Liver (tissue), 3 donors: Measurements from ENCODE around the gene ARHGAP33.
"Not testable (repeated sequence)": the region's sequence is repeated elsewhere in the genome, so short reads cannot be mapped to it uniquely, and the experiment has no call there.

Experiments used
- CTCF ChIP-seq: fragments of 150-350 bp; IDR thresholded peaks from 2 replicates; pipeline ENCODE4 v1.5.1; 2017; ENCODE audit warnings: improper control_type of control experiment, low read depth, low read length; ENCODE audit not compliant: missing input control
- EGR1 ChIP-seq, 2 donors: IDR thresholded peaks; 2 replicates each; pipeline ENCODE4 v1.6.1; 2016 to 2018; ENCODE audit warnings: antibody characterized with exemption in 2 of 2, low read depth in 2 of 2
- FOXA1 ChIP-seq: IDR thresholded peaks from 2 replicates; pipeline ENCODE4 v1.6.1; 2016; ENCODE audit warnings: antibody characterized with exemption
- GABPA ChIP-seq, 2 donors: IDR thresholded peaks in 1 of 2; conservative IDR thresholded peaks in 1 of 2; 2 replicates each; pipeline ENCODE4 v1.6.1; 2016; ENCODE audit warnings: antibody characterized with exemption in 2 of 2, mild to moderate bottlenecking in 1 of 2, moderate library complexity in 1 of 2
- HNF4G ChIP-seq: IDR thresholded peaks from 2 replicates; pipeline ENCODE4 v1.6.1; 2016; ENCODE audit warnings: antibody characterized with exemption
- JUND ChIP-seq, 2 donors: IDR thresholded peaks; 2 replicates each; pipeline ENCODE4 v1.6.1; 2016; ENCODE audit warnings: antibody characterized with exemption in 2 of 2
- MAX ChIP-seq: IDR thresholded peaks from 2 replicates; pipeline ENCODE4 v1.6.1; 2016; ENCODE audit warnings: antibody characterized with exemption
- RAD21 ChIP-seq, 2 donors: IDR thresholded peaks; 2 replicates each; pipeline ENCODE4 v1.6.1; 2016; ENCODE audit warnings: antibody characterized with exemption in 2 of 2, mild to moderate bottlenecking in 2 of 2
- REST ChIP-seq: IDR thresholded peaks from 2 replicates; pipeline ENCODE4 v1.6.1; 2016; ENCODE audit warnings: antibody characterized with exemption, mild to moderate bottlenecking
- SP1 ChIP-seq: IDR thresholded peaks from 2 replicates; pipeline ENCODE4 v1.6.1; 2018; ENCODE audit warnings: antibody characterized with exemption, mild to moderate bottlenecking
- TAF1 ChIP-seq: conservative IDR thresholded peaks from 2 replicates; pipeline ENCODE4 v1.6.1; 2016; ENCODE audit warnings: antibody characterized with exemption, mild to moderate bottlenecking
- YY1 ChIP-seq: IDR thresholded peaks from 2 replicates; pipeline ENCODE4 v1.6.1; 2016; ENCODE audit warnings: antibody characterized with exemption, mild to moderate bottlenecking
- donor health status: healthy.
- donor health status: healthy.

GRCh38 chr19:35772362-35772761 is 3.0 kb upstream of the ARHGAP33 start:
- not testable (repeated sequence) for TF ChIP-seq SP1; CTCF; MAX; RAD21 (IDR thresholded peaks at IDR 0.05); GABPA (IDR thresholded peaks at IDR 0.05 in 1 of 2, conservative IDR thresholded peaks at IDR 0.05 in 1 of 2); TAF1; YY1; FOXA1; REST; EGR1 (IDR thresholded peaks at IDR 0.05; ENCODE audit: low read depth in 2 of 2); HNF4G; JUND (IDR thresholded peaks at IDR 0.05)
